COLO829 (cell line): Measurements from ENCODE around the gene TIPIN.
"Not testable (repeated sequence)": the region's sequence is repeated elsewhere in the genome, so short reads cannot be mapped to it uniquely, and the experiment has no call there.

Experiments used
- DNase-seq: peaks from one replicate; pipeline ENCODE4 v3.0.0; 2012; ENCODE audit warnings: low spot score

TIPIN gene

DNA sequence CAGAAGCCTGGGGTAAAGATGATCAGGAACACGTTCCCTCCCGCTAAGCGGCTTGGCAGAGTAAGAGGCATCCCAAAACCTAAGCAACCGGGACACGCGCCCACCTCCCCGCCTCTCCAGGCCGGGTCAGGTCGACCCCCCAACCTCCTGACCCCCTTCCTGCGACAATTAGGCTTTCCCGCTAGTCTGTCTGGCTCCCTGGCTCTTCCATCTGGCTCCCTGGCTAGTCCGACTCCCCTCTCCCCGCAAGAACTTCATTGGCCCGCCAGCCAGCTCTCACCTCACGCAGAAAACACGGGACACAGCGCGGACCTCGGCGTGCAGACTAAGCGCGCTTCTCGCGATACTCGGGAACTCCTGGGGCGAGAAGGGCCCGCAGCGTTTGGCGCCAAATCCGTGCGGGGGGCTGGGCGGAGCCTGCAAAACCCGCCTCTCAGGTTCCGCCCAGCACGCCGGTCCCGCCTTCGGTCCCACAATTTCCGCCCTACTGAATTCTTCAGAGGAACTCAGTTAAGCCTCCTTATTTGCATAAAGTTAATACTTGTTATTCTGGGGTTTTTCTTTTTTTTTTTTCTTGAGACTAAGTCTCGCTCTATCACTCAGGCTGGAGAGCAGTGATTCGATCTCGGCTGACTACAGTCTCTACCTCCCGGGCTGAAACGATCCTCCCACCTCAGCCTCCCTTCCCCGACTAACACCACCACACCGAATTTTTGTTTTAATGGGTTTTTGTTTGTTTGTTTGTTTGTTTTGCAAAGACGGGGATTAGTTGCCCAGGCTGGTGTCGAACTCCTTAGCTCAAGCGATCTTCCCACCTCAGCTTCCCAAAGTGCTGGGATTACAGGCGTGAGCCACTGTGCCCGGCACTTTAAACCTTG is at the start of gene TIPIN:
Gene TIPIN (minus strand): TSS at position 327 of the 878 bp plus-strand sequence. CDS start 3,738 bp downstream, outside the sequence.
- peak; percentile 88 for DNase-seq

- no peak for DNase-seq
These were observed 49.1 kb upstream of the TIPIN start for GRCh38 chr15:66405615-66406014.

GRCh38 chr15:66405007-66405406 is 48.5 kb upstream of the TIPIN start:
- DNase-seq, result no peak

GRCh38 chr15:66404532-66404931 is 48.0 kb upstream of the TIPIN start:
- DNase-seq, result no peak

GRCh38 chr15:66404122-66404521 is 47.6 kb upstream of the TIPIN start:
- DNase-seq, result no peak

GRCh38 chr15:66403323-66403722 is 46.8 kb upstream of the TIPIN start:
- DNase-seq, result no peak

GRCh38 chr15:66402761-66403284 is 46.3 kb upstream of the TIPIN start:
- DNase-seq, result no peak

- DNase-seq, result no peak
These were observed 44.9 kb upstream of the TIPIN start for GRCh38 chr15:66401130-66402021.

DNA sequence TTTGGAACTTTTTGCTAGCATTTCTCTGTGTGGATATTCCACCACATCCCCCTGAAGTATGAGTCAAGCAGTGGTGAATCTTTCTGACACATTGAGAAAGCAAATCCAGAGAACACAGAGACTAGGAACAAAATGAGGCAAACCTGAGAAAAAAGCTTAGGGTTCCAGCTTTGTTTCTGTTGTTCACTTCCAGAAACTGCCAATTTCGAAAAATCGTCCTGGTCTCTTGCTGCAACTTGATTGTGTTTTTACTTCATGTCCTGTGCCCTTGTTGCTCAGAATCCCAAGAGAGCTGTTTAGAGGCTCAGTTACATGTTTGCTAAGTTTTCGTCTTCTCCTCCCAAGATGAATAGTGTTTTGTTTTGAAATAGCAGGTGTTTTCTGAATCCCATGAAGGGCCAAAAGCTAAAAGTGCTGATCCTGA is 43.9 kb upstream of the TIPIN start:
- DNase-seq, result no peak

- no peak for DNase-seq
These were observed 42.8 kb upstream of the TIPIN start for GRCh38 chr15:66399276-66399675.

DNA sequence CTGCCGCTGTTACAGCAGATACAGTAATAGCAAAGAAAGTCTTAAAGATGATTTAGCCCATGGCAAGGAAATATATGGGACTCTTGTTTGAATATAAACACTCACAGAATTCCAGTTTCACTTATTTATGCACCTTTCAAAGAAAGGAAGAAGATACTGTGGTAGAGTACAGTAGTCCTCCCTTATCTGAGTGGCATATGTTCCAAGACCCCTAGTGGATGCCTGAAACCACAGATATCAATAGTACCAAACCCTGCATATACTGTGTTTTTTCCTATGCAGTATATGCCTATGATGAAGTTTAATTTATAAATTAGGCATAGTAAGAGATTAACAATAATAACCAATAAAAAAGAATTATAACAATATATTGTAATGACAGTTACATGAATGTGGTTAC is 38.4 kb upstream of the TIPIN start:
- DNase-seq, result no peak

- DNase-seq, result no peak
These were observed 38.0 kb upstream of the TIPIN start for GRCh38 chr15:66394472-66394871.

GRCh38 chr15:66393037-66393436 is 36.6 kb upstream of the TIPIN start:
- DNase-seq, result not testable (repeated sequence)

GRCh38 chr15:66390678-66391077 is 34.2 kb upstream of the TIPIN start:
- DNase-seq, result no peak

DNA sequence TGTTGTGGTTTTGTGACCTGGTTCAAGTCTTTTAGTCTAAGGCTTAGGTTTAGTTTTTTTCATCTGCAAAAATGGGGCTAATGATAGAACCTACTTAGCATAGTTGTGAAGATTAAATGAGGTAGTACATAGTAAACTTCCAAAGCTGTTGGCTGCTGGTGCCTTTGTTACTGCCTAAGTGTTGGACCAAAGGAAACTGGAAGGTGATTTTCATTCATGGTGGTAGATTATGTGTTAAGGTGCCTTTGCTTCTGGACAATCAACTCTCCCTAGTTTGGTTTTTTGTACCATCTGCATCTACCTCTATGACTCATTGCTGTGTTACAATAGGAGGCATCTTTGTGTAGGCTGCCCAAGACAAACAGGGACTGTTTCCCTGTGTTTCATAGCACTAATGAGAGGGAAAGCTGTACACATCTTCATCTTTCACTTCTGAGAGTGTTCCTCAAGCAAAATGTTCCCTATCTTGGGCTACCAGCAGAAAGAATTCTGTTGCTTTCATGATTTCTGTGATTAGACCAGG is 33.4 kb upstream of the TIPIN start:
- DNase-seq, result no peak

DNA sequence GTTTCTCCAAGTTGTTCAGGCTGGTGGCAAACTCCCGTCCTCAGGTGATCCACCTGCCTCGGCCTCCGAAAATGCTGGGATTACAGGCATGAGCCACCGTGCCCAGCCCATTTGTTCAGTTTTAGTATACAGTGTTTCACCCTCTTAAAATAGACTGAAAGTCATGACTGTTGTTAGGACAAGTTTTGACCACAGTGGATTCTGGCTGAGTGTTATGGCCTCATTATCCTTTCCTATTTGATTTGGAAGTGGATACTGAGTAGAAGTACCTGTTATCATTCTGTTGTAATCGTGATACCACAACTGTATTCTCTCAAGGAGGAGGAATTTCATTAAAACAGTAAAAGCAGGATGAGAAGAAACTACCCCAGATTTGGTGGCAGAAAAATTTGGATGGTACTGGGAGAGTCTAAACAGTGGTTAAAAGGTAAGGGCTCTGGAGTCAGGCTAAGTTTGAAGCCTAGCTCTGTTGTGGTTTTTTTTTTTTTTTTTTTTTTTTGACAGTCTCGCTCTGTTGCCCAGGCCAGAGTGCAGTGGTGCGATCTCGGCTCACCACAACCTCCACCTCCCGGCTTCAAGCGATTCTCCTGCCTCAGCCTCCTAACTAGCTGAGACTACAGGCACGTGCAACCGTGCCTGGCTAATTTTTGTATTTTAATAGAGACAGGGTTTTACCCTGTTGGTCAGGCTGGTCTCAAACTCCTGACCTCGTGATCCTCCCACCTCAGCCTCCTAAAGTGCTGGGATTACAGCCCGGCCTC is 32.8 kb upstream of the TIPIN start:
- DNase-seq, result no peak

GRCh38 chr15:66388576-66388975 is 32.1 kb upstream of the TIPIN start:
- DNase-seq, result no peak

- DNase-seq, result no peak
These were observed 31.5 kb upstream of the TIPIN start for GRCh38 chr15:66388043-66388363.

GRCh38 chr15:66387163-66388042 is 30.9 kb upstream of the TIPIN start:
- DNase-seq, result no peak

GRCh38 chr15:66386204-66387123 is 30.0 kb upstream of the TIPIN start, which contains the start of gene MAP2K1:
TSS of gene MAP2K1 (plus strand) at chr15:66386912. CDS start at chr15:66387348, 436 bp downstream.
- DNase-seq, result peak; percentile 84
